Measurements from ENCODE around the gene LSM4. TPM values are rescaled to one million over a fixed set of nuclear protein-coding genes. Genes with fewer than 3 reads are reported as not detected.

Gene LSM4
- total and polyA plus RNA-seq, 2 of the 13 experiments (the other 11 are each of a cell fraction or from before 2014, with no cell fraction given) = 65.8 to 166 TPM

DNA sequence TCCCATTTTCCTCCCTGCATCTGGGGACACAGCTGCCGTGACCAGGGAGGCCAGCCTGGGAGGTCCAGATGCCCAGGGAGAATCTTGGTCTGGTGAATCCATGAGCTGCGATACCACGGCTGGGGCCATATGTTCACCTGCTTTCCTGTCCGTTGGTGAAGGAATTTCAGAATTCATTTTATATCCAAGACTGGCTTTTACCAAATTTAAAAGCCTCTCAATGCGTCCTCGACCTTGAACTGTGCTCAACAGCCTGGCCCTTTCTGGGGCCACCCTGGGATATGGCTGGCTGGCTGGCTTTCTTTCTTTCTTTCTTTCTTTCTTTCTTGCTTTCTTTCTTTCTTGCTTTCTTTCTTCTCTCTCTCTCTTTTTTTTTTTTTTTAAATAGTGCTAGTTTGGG, 40.9 kb upstream of the LSM4 start (continued):
- TF ChIP-seq, protein P1, sequence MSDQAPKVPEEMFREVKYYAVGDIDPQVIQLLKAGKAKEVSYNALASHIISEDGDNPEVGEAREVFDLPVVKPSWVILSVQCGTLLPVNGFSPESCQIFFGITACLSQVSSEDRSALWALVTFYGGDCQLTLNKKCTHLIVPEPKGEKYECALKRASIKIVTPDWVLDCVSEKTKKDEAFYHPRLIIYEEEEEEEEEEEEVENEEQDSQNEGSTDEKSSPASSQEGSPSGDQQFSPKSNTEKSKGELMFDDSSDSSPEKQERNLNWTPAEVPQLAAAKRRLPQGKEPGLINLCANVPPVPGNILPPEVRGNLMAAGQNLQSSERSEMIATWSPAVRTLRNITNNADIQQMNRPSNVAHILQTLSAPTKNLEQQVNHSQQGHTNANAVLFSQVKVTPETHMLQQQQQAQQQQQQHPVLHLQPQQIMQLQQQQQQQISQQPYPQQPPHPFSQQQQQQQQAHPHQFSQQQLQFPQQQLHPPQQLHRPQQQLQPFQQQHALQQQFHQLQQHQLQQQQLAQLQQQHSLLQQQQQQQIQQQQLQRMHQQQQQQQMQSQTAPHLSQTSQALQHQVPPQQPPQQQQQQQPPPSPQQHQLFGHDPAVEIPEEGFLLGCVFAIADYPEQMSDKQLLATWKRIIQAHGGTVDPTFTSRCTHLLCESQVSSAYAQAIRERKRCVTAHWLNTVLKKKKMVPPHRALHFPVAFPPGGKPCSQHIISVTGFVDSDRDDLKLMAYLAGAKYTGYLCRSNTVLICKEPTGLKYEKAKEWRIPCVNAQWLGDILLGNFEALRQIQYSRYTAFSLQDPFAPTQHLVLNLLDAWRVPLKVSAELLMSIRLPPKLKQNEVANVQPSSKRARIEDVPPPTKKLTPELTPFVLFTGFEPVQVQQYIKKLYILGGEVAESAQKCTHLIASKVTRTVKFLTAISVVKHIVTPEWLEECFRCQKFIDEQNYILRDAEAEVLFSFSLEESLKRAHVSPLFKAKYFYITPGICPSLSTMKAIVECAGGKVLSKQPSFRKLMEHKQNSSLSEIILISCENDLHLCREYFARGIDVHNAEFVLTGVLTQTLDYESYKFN (CRISPR knock-in tag; conservative IDR thresholded peaks at IDR 0.05) = peak; percentile 55
- TF ChIP-seq, protein P2, sequence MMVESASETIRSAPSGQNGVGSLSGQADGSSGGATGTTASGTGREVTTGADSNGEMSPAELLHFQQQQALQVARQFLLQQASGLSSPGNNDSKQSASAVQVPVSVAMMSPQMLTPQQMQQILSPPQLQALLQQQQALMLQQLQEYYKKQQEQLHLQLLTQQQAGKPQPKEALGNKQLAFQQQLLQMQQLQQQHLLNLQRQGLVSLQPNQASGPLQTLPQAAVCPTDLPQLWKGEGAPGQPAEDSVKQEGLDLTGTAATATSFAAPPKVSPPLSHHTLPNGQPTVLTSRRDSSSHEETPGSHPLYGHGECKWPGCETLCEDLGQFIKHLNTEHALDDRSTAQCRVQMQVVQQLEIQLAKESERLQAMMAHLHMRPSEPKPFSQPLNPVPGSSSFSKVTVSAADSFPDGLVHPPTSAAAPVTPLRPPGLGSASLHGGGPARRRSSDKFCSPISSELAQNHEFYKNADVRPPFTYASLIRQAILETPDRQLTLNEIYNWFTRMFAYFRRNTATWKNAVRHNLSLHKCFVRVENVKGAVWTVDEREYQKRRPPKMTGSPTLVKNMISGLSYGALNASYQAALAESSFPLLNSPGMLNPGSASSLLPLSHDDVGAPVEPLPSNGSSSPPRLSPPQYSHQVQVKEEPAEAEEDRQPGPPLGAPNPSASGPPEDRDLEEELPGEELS (CRISPR knock-in tag; IDR thresholded peaks at IDR 0.05) = no peak
- TF ChIP-seq MAZ (IDR thresholded peaks at IDR 0.05; ENCODE audit: borderline replicate concordance, low read depth, low read length) (no peak), MAZ (CRISPR knock-in tag; IDR thresholded peaks at IDR 0.05; ENCODE audit: low read depth) (0 out of 2 replicates have a peak, but pooled peaks have one; percentile 37)

DNA sequence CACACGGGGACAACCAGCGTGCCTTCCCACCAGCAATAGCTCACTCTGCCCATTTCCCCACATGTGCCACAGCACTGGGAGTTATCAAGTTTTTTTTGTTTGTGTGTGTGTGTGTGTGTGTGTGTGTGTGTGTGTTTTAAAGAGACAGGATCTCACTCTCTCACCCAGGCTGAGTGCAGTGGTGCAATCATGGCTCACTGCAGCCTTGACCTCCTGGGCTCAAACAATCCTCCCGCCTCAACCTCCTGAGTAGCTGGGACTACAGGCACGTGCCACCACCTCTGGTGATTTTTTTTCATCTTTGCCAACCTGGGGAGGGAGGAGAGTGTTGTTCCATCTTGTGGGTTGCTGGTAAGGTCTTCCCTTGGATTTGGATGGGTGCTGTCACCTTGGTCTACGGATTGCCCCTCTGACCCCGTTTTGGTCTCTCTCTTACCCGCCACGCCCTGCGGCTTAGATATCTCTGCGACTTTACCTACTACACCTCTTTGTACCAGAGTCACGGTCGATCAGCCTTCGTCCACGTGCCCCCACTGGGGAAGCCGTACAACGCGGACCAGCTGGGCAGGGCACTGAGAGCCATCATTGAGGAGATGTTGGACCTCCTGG, 40.2 kb upstream of the LSM4 start:
- POLR2A ChIA-PET = interaction anchor here (0.6 to 17.4 kb wide), 6 partner anchors 9 to 180 kb away, joined by 3 to 514 read pairs (median 4); partner anchors contain the start of genes GDF15 and LSM4
- H4K20me1 ChIP-seq (ENCODE audit: insufficient read depth, low read length) = no peaks in the 10 kb centered on the region
- H3K4me2 ChIP-seq (ENCODE audit: low read depth, low read length) = no peak overlapping the region; the same call in 1 of the 2 replicates
- ATAC-seq (peak; percentile 23), FAIRE-seq (peak; percentile 49), DNase-seq (ENCODE audit: low spot score) (peak; percentile 54)
- peak overlapping the region; percentile 75; the same call in 1 of the 2 replicates for H3K9ac ChIP-seq (ENCODE audit: insufficient read depth, low read depth, low read length)
- peaks cover 14 to 48% of the 10 kb centered on the region in 2 experiments for H3K36me3 ChIP-seq (replicated peaks in 1 of 2; ENCODE audit: control insufficient read depth in 1 of 2, insufficient read depth in 2 of 2, low read length in 2 of 2)
- BruUV-seq (replicated peaks) = no TSS peak
- no peak overlapping the region for H3K4me3 ChIP-seq (replicated peaks in 1 of 3; ENCODE audit: insufficient read depth in 1 of 3, low read depth in 2 of 3, low read length in 3 of 3)
- no peak overlapping the region for H2AFZ ChIP-seq (ENCODE audit: low read length)
- H3K27me3 ChIP-seq (ENCODE audit: control insufficient read depth in 1 of 2, insufficient read depth in 2 of 2, low read length in 2 of 2) = no peaks in the 10 kb centered on the region
- H3K27ac ChIP-seq (ENCODE audit: extremely low read length, insufficient read depth, low read length) = peak overlapping the region; percentile 90
- CTCF ChIA-PET (ENCODE audit: low intra/inter-chr PET ratio, low total read pairs) = no interaction called here
- peaks cover 5% of the 10 kb centered on the region for H3K79me2 ChIP-seq (ENCODE audit: insufficient read depth, low read length)
- peaks cover 60% of the 10 kb centered on the region for H3K4me1 ChIP-seq (ENCODE audit: insufficient read depth, low read length)
- no peaks in the 10 kb centered on the region for H3K9me3 ChIP-seq (ENCODE audit: low read length)
- 83% methylated on average over 17 of the region's 17 CpGs for WGBS (ENCODE audit: low lambda C conversion rate)
- intact Hi-C loops (cut with micrococcal nuclease; ENCODE audit: unreplicated experiment) (no loop called here), in situ Hi-C loops (cut with HindIII; ENCODE audit: extremely low pct_ligation_motif_present, low pct_unique_long_range_greater_than_20kb) (no loop called here)
- TF ChIP-seq ARNTL (CRISPR knock-in tag; IDR thresholded peaks at IDR 0.05) (peak; percentile 89), FOXA1 (IDR thresholded peaks at IDR 0.05) (no peak), FOXA1 (CRISPR knock-in tag; IDR thresholded peaks at IDR 0.05) (0 out of 2 replicates have a peak, but pooled peaks have one; percentile 8), KDM1A (CRISPR knock-in tag; IDR thresholded peaks at IDR 0.05) (peak; percentile 91; the same call in 1 of the 2 replicates), ZMYM4 (CRISPR knock-in tag; IDR thresholded peaks at IDR 0.05) (peak; percentile 49), LCORL (IDR thresholded peaks at IDR 0.05) (no peak), LCORL (CRISPR knock-in tag; IDR thresholded peaks at IDR 0.05) (peak; percentile 54), CHD4 (IDR thresholded peaks at IDR 0.05; ENCODE audit: borderline replicate concordance, low read length) (peak; percentile 25; the same call in 1 of the 2 replicates), SALL2 (CRISPR knock-in tag; IDR thresholded peaks at IDR 0.05) (peak; percentile 57; the same call in 1 of the 2 replicates)
- TF ChIP-seq, protein P3, sequence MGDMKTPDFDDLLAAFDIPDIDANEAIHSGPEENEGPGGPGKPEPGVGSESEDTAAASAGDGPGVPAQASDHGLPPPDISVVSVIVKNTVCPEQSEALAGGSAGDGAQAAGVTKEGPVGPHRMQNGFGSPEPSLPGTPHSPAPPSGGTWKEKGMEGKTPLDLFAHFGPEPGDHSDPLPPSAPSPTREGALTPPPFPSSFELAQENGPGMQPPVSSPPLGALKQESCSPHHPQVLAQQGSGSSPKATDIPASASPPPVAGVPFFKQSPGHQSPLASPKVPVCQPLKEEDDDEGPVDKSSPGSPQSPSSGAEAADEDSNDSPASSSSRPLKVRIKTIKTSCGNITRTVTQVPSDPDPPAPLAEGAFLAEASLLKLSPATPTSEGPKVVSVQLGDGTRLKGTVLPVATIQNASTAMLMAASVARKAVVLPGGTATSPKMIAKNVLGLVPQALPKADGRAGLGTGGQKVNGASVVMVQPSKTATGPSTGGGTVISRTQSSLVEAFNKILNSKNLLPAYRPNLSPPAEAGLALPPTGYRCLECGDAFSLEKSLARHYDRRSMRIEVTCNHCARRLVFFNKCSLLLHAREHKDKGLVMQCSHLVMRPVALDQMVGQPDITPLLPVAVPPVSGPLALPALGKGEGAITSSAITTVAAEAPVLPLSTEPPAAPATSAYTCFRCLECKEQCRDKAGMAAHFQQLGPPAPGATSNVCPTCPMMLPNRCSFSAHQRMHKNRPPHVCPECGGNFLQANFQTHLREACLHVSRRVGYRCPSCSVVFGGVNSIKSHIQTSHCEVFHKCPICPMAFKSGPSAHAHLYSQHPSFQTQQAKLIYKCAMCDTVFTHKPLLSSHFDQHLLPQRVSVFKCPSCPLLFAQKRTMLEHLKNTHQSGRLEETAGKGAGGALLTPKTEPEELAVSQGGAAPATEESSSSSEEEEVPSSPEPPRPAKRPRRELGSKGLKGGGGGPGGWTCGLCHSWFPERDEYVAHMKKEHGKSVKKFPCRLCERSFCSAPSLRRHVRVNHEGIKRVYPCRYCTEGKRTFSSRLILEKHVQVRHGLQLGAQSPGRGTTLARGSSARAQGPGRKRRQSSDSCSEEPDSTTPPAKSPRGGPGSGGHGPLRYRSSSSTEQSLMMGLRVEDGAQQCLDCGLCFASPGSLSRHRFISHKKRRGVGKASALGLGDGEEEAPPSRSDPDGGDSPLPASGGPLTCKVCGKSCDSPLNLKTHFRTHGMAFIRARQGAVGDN (CRISPR knock-in tag; IDR thresholded peaks at IDR 0.05) = peak; percentile 89
